ENCODE data around the gene RNF123. TPM values are rescaled to one million over a fixed set of nuclear protein-coding genes. Genes with fewer than 3 reads are reported as not detected.

The RNF123 gene
- polyA plus RNA-seq, 1 experiment, result 61.2 TPM

DNA sequence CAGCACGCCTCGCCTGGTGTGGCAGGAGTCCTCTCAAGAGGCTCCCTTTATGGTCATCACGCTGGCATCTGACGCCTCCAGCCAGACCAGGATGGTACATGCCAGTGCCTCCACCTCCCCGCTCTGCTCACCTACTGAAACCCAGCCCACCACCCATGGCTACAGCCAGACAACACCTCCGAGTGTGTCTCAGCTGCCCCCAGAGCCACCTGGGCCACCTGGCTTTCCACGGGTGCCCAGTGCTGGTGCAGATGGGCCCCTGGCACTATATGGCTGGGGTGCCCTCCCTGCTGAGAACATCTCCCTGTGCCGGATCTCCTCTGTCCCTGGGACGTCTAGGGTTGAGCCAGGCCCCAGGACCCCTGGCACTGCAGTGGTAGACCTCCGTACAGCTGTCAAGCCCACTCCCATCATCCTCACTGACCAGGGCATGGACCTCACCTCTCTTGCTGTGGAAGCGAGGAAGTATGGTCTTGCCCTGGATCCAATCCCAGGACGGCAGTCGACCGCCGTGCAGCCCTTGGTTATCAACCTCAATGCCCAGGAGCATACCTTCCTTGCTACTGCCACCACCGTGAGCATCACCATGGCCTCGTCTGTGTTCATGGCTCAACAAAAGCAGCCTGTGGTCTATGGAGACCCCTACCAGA is 35.1 kb upstream of the RNF123 start:
- DNase-seq (ENCODE audit: low read depth), result no peak
- no peak overlapping the region for H3K4me3 ChIP-seq (ENCODE audit: low read depth, low read length)
- POLR2A ChIA-PET, result no interaction called here
- H3K36me3 ChIP-seq (ENCODE audit: control insufficient read depth, insufficient read depth, low read length), result no peaks in the 10 kb centered on the region
- CTCF ChIA-PET, result no interaction called here
- TF ChIP-seq, protein P1, sequence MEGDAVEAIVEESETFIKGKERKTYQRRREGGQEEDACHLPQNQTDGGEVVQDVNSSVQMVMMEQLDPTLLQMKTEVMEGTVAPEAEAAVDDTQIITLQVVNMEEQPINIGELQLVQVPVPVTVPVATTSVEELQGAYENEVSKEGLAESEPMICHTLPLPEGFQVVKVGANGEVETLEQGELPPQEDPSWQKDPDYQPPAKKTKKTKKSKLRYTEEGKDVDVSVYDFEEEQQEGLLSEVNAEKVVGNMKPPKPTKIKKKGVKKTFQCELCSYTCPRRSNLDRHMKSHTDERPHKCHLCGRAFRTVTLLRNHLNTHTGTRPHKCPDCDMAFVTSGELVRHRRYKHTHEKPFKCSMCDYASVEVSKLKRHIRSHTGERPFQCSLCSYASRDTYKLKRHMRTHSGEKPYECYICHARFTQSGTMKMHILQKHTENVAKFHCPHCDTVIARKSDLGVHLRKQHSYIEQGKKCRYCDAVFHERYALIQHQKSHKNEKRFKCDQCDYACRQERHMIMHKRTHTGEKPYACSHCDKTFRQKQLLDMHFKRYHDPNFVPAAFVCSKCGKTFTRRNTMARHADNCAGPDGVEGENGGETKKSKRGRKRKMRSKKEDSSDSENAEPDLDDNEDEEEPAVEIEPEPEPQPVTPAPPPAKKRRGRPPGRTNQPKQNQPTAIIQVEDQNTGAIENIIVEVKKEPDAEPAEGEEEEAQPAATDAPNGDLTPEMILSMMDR (IDR thresholded peaks at IDR 0.05; ENCODE audit: insufficient read depth, low read depth, low read length), result no peak
- H3K27me3 ChIP-seq (ENCODE audit: control insufficient read depth, insufficient read depth, low read length), result peaks cover 4% of the 10 kb centered on the region; the same call in 1 of the 2 replicates

DNA sequence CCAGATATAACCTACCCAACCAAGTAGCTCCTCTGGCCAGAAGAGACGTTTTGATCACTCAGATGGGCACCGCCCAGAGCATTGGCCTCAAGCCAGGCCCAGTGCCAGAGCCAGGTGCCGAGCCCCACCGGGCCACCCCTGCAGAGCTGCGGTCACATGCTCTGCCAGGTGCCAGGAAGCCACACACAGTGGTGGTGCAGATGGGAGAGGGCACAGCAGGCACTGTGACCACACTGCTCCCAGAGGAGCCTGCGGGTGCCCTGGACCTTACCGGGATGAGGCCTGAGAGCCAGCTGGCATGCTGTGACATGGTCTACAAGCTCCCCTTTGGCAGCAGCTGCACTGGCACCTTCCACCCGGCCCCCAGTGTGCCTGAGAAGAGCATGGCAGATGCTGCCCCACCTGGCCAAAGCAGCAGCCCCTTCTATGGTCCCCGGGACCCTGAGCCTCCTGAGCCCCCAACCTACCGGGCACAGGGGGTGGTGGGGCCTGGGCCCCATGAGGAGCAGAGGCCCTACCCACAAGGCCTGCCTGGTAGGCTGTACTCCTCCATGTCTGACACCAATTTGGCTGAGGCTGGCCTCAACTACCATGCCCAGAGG is 34.3 kb upstream of the RNF123 start:
- POLR2A ChIA-PET, result no interaction called here
- TF ChIP-seq, protein P1 (IDR thresholded peaks at IDR 0.05; ENCODE audit: insufficient read depth, low read depth, low read length), result no peak
- Histone ChIP-seq H3K36me3 (ENCODE audit: control insufficient read depth, insufficient read depth, low read length) (no peaks in the 10 kb centered on the region), H3K4me3 (ENCODE audit: low read depth, low read length) (no peak overlapping the region), H3K27me3 (ENCODE audit: control insufficient read depth, insufficient read depth, low read length) (peaks cover 4% of the 10 kb centered on the region; the same call in 1 of the 2 replicates)
- CTCF ChIA-PET, result no interaction called here
- DNase-seq (ENCODE audit: low read depth), result no peak

DNA sequence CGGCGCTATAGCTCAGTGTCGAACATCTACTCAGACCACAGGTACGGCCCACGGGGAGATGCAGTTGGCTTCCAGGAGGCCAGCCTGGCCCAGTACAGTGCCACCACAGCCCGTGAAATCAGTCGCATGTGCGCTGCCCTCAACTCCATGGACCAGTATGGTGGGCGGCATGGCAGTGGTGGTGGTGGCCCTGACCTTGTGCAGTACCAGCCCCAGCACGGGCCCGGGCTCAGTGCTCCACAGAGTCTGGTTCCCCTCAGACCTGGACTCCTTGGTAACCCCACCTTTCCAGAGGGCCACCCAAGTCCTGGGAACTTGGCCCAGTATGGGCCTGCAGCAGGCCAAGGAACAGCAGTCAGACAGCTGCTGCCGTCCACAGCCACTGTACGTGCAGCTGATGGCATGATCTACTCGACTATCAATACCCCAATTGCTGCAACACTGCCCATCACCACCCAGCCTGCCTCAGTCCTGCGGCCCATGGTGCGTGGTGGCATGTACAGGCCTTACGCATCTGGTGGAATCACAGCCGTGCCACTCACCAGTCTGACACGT is 33.5 kb upstream of the RNF123 start:
- H3K27me3 ChIP-seq (ENCODE audit: control insufficient read depth, insufficient read depth, low read length), result peaks cover 4% of the 10 kb centered on the region; the same call in 1 of the 2 replicates
- ChIA-PET CTCF (interaction anchor here (3.1 kb wide), 1 partner anchor 116 kb away, joined by 10 read pairs; no protein-coding TSS in a partner anchor), POLR2A (no interaction called here)
- no peak for DNase-seq (ENCODE audit: low read depth)
- TF ChIP-seq, protein P1 (IDR thresholded peaks at IDR 0.05; ENCODE audit: insufficient read depth, low read depth, low read length), result no peak
- no peak overlapping the region for H3K4me3 ChIP-seq (ENCODE audit: low read depth, low read length)
- no peaks in the 10 kb centered on the region for H3K36me3 ChIP-seq (ENCODE audit: control insufficient read depth, insufficient read depth, low read length)

DNA sequence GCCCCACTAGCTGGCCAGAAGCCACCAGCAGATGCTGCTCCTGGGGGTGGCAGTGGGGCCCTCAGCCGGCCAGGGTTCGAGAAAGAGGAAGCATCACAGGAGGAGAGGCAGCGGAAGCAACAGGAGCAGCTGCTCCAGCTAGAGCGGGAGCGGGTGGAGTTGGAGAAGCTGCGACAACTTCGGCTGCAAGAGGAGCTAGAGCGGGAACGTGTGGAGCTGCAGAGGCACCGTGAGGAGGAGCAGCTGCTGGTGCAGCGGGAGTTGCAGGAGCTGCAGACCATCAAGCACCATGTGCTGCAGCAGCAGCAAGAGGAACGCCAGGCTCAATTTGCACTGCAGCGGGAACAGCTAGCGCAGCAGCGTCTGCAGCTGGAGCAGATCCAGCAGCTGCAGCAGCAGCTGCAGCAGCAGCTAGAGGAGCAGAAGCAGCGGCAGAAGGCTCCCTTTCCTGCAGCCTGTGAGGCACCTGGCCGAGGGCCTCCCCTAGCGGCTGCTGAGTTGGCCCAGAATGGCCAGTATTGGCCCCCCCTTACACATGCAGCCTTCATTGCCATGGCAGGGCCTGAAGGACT is 32.7 kb upstream of the RNF123 start:
- POLR2A ChIA-PET, result no interaction called here
- CTCF ChIA-PET, result interaction anchor here (3.1 kb wide), 1 partner anchor 117 kb away, joined by 10 read pairs; no protein-coding TSS in a partner anchor
- TF ChIP-seq, protein P1 (IDR thresholded peaks at IDR 0.05; ENCODE audit: insufficient read depth, low read depth, low read length), result 0 out of 2 replicates have a peak, but pooled peaks have one; percentile 23
- DNase-seq (ENCODE audit: low read depth), result no peak
- H3K27me3 ChIP-seq (ENCODE audit: control insufficient read depth, insufficient read depth, low read length), result peaks cover 4% of the 10 kb centered on the region; the same call in 1 of the 2 replicates
- H3K4me3 ChIP-seq (ENCODE audit: low read depth, low read length), result no peak overlapping the region
- H3K36me3 ChIP-seq (ENCODE audit: control insufficient read depth, insufficient read depth, low read length), result no peaks in the 10 kb centered on the region
